ENCODE measurements around the gene CLMP.
"Not testable (repeated sequence)": the region's sequence is repeated elsewhere in the genome, so short reads cannot be mapped to it uniquely, and the experiment has no call there.

The CLMP gene

GRCh38 chr11:123084454-123084853 is 110.6 kb downstream of the CLMP start:
- no peak for DNase-seq (ENCODE audit: low read depth in 2 of 2)

- no peak for DNase-seq (ENCODE audit: low read depth in 2 of 2)
These were observed 111.4 kb downstream of the CLMP start for GRCh38 chr11:123083623-123084029.

- no peak for DNase-seq (ENCODE audit: low read depth in 2 of 2)
These were observed 112.1 kb downstream of the CLMP start for GRCh38 chr11:123082977-123083376.

GRCh38 chr11:123080015-123080414 is 115.0 kb downstream of the CLMP start:
- no peak for DNase-seq (ENCODE audit: low read depth in 2 of 2)

GRCh38 chr11:123076484-123076883 is 118.6 kb downstream of the CLMP start:
- DNase-seq (ENCODE audit: low read depth in 2 of 2) = no peak

- no peak for DNase-seq (ENCODE audit: low read depth in 2 of 2)
These were observed 121.5 kb downstream of the CLMP start for GRCh38 chr11:123073343-123074057.

GRCh38 chr11:123072762-123073161 is 122.3 kb downstream of the CLMP start:
- DNase-seq (ENCODE audit: low read depth in 2 of 2) = no peak

- no peak for DNase-seq (ENCODE audit: low read depth in 2 of 2)
These were observed 122.7 kb downstream of the CLMP start for GRCh38 chr11:123072332-123072761.

- no peak for DNase-seq (ENCODE audit: low read depth in 2 of 2)
These were observed 124.9 kb downstream of the CLMP start for GRCh38 chr11:123069908-123070821.

- DNase-seq (ENCODE audit: low read depth in 2 of 2) = no peak
These were observed 129.4 kb downstream of the CLMP start for GRCh38 chr11:123065621-123066020.

GRCh38 chr11:123063826-123064657 is 131.0 kb downstream of the CLMP start:
- DNase-seq (ENCODE audit: low read depth in 2 of 2) = no peak

GRCh38 chr11:123062892-123063825 is 131.9 kb downstream of the CLMP start:
- DNase-seq (ENCODE audit: low read depth in 2 of 2) = no peak

GRCh38 chr11:123062158-123062891 is 132.7 kb downstream of the CLMP start:
- DNase-seq (ENCODE audit: low read depth in 2 of 2) = peak; percentile 98

- DNase-seq (ENCODE audit: low read depth in 2 of 2) = peak; percentile 30 to 32
These were observed 133.5 kb downstream of the CLMP start, which contains the start of gene HSPA8 for GRCh38 chr11:123061403-123062157. HSPA8 (minus strand) TSS chr11:123062136; CDS start chr11:123061324, 812 bp downstream.

GRCh38 chr11:123060277-123061000 is 134.6 kb downstream of the CLMP start:
- DNase-seq (ENCODE audit: low read depth in 2 of 2) = no peak

GRCh38 chr11:123059041-123059920 is 135.8 kb downstream of the CLMP start:
- DNase-seq (ENCODE audit: low read depth in 2 of 2) = not testable (repeated sequence)

- DNase-seq (ENCODE audit: low read depth in 2 of 2) = no peak
These were observed 137.3 kb downstream of the CLMP start for GRCh38 chr11:123057661-123058305.

All from stimulated activated CD8-positive, alpha-beta memory T cell treated with anti-CD3 and anti-CD28 coated beads, Interleukin-7, amount 100 ng/mL, for 1 hour (primary cell).